A549 (cell line): ENCODE results near the gene SLC17A5.
"Not testable (repeated sequence)": the region's sequence is repeated elsewhere in the genome, so short reads cannot be mapped to it uniquely, and the experiment has no call there.

Experiments used
- CHD2 ChIP-seq: fragments of 150-350 bp; IDR thresholded peaks from 2 replicates; pipeline ENCODE4 v1.6.1; 2014; ENCODE audit warnings: low read length; ENCODE audit not compliant: partially characterized antibody
- KDM5A ChIP-seq: fragments of 200-600 bp; sonication (generic); IDR thresholded peaks from 2 replicates; pipeline ENCODE4 v1.6.1; 2016; ENCODE audit warnings: antibody characterized with exemption, mild to moderate bottlenecking
- NFE2L2 ChIP-seq: fragments of 150-350 bp; conservative IDR thresholded peaks from 2 replicates; pipeline ENCODE4 v1.6.1; 2014; ENCODE audit warnings: low read length
- TP53 ChIP-seq: fragments of 250-450 bp; sonication (Bioruptor Pico); IDR thresholded peaks from 2 replicates; pipeline ENCODE4 v1.5.0; 2021; ENCODE audit warnings: mild to moderate bottlenecking, moderate library complexity
- TF ChIP-seq, protein P1 (sequence below): fragments of 200-600 bp; sonication (generic); IDR thresholded peaks from 2 replicates; pipeline ENCODE4 v1.6.1; 2016; ENCODE audit warnings: antibody characterized with exemption, mild to moderate bottlenecking, moderate library complexity

DNA sequence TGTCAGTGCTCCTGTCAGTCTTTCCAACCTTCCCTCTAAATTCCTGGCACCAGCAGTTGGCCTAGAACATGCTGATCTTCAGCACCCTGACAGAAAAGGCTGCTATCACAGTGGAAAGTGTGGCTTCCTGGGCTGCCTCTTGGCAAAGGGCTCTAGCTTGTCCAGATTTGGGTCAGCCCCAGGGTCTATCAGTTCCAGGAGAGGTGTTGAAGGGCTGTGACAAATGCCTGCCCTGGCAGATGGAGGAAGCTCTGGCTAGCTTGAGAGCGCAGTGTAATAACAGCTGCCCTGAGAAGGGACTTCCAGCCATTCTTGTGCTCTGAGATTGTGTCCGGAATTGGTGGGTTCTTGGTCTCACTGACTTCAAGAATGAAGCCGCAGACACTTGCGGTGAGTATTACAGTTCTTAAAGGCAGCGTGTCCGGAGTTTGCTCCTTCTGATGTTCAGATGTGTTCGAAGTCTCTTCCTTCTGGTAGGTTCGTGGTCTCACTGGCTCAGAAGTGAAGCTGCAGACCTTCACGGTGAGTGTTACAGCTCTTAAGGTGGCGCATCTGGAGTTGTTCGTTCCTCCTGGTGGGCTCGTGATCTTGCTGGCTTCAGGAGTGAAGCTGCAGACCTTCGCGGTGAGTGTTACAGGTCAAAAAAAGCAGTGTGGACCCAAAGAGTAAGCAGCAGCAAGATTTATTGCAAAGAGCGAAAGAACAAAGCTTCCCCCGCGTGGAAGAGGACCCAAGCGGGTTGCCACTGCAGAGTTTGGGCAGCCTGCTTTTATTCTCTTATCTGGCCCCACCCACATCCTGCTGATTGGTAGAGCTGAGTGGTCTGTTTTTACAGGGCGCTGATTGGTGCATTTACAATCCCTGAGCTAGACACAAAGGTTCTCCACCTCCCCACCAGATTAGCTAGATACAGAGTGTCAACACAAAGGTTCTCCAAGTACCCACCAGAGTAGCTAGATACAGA lies 82.3 kb downstream of the SLC17A5 start:
- TF ChIP-seq, protein P1, sequence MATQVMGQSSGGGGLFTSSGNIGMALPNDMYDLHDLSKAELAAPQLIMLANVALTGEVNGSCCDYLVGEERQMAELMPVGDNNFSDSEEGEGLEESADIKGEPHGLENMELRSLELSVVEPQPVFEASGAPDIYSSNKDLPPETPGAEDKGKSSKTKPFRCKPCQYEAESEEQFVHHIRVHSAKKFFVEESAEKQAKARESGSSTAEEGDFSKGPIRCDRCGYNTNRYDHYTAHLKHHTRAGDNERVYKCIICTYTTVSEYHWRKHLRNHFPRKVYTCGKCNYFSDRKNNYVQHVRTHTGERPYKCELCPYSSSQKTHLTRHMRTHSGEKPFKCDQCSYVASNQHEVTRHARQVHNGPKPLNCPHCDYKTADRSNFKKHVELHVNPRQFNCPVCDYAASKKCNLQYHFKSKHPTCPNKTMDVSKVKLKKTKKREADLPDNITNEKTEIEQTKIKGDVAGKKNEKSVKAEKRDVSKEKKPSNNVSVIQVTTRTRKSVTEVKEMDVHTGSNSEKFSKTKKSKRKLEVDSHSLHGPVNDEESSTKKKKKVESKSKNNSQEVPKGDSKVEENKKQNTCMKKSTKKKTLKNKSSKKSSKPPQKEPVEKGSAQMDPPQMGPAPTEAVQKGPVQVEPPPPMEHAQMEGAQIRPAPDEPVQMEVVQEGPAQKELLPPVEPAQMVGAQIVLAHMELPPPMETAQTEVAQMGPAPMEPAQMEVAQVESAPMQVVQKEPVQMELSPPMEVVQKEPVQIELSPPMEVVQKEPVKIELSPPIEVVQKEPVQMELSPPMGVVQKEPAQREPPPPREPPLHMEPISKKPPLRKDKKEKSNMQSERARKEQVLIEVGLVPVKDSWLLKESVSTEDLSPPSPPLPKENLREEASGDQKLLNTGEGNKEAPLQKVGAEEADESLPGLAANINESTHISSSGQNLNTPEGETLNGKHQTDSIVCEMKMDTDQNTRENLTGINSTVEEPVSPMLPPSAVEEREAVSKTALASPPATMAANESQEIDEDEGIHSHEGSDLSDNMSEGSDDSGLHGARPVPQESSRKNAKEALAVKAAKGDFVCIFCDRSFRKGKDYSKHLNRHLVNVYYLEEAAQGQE = not testable (repeated sequence)
- not testable (repeated sequence) for TF ChIP-seq KDM5A; NFE2L2; TP53 (CRISPR knock-in tag); CHD2
